Neural cell (in vitro differentiated cells): ENCODE data around the gene MOV10L1.

ENCODE experiments used
- CTCF ChIP-seq: fragments of 450-650 bp; IDR thresholded peaks from 2 replicates; pipeline ENCODE4 v1.5.1; 2014; ENCODE audit warnings: antibody characterized with exemption, mild to moderate bottlenecking, moderate library complexity; ENCODE audit not compliant: poor library complexity, severe bottlenecking
- EZH2 ChIP-seq: fragments of 200-600, 300-800 bp; shearing (Covaris generic), sonication (generic); IDR thresholded peaks from 2 replicates; pipeline ENCODE4 v1.6.1; 2014; ENCODE audit warnings: antibody characterized with exemption, low read length, borderline replicate concordance, mild to moderate bottlenecking; ENCODE audit not compliant: insufficient read depth, poor library complexity, severe bottlenecking
- POLR2AphosphoS5 ChIP-seq: IDR thresholded peaks from 2 replicates; pipeline ENCODE4 v1.6.1; 2012
- RAD21 ChIP-seq: fragments of 450-650 bp; conservative IDR thresholded peaks from 2 replicates; pipeline ENCODE4 v1.6.1; 2014; ENCODE audit warnings: antibody characterized with exemption, mild to moderate bottlenecking, moderate library complexity
- TAF1 ChIP-seq: IDR thresholded peaks from 2 replicates; pipeline ENCODE4 v1.6.1; 2012; ENCODE audit warnings: low read depth

GRCh38 chr22:50184902-50185374, 95.1 kb downstream of the MOV10L1 start:
- TF ChIP-seq RAD21 (no peak), POLR2AphosphoS5 (no peak), EZH2 (no peak), CTCF (no peak), TAF1 (no peak)
